ENCODE measurements around the gene COL23A1.

DNA sequence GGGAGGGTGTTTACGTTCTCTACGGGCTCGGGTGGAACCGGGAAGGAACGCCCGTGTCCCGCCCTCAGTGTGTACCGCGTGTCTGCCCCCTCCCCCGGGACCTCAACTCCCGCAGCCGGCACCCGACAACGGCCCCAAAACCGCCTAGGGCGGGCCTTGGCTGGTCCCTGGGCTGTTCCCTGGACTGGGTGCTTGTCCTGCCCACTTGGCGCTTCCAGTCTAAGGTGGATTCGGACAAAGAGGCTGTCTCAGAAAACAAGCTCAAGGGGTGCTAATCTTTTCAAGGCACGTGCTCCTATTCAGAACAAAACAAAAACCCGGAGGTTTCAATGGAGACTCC lies 37.0 kb upstream of the COL23A1 start:
- no peak for TF ChIP-seq POLR2A (IDR thresholded peaks at IDR 0.05; ENCODE audit: low read length)
- TF ChIP-seq GATA1 (IDR thresholded peaks at IDR 0.05; ENCODE audit: low read depth, low read length) = no peak
